HepG2 (cell line): ENCODE measurements around the gene TMEM171. TPM values are rescaled to one million over a fixed set of nuclear protein-coding genes. Genes with fewer than 3 reads are reported as not detected.

Experiments used
- ATAC-seq: fragments of 200-7000 bp; cut with Tn5 transposase; 3 replicates; pipeline ENCODE4 v1.9.1; 2020; ENCODE audit warnings: mild to moderate bottlenecking, moderate library complexity
- BruUV-seq: library from RNA; stranded (reverse); fragments of 400-500 nt; replicated peaks from 2 replicates; lab custom pipeline; 2021; lab: Mats Ljungman, UMichigan
- CTCF ChIA-PET: fragments of 300-600 bp; formaldehyde crosslinking; extraction: SDS; loops from one replicate; lab custom pipeline; 2021; ENCODE audit warnings: low total read pairs, inconsistent platforms, low intra/inter-chr PET ratio; lab: Yijun Ruan, JAX
- POLR2A ChIA-PET: fragments of 350-600 bp; sonication (Branson Sonifier 250); formaldehyde crosslinking; loops from one replicate; lab custom pipeline; 2020; ENCODE audit warnings: antibody characterized with exemption, inconsistent platforms; lab: Yijun Ruan, JAX
- DNase-seq: peaks from one replicate; pipeline ENCODE4 v3.0.0-alpha.2; 2015; ENCODE audit warnings: low spot score
- FAIRE-seq: peaks from 3 replicates; lab custom pipeline; 2011; peaks lifted over from hg19 to GRCh38; lab: Jason Lieb, UNC
- H2AFZ ChIP-seq: one replicate; pipeline ENCODE4 v1.6.1; 2011; ENCODE audit warnings: low read length, inconsistent platforms
- H3K27ac ChIP-seq: fragments of 300-600 bp; 3 replicates; pipeline ENCODE4 v1.8.0; 2011; ENCODE audit warnings: mixed run types, mild to moderate bottlenecking, mixed read lengths, low read length, inconsistent platforms; ENCODE audit not compliant: insufficient read depth; ENCODE audit errors: extremely low read length
- H3K27me3 ChIP-seq, 2 experiments: fragments of 200-600 bp in 1 of 2; 2 replicates in 1 of 2; 3 replicates in 1 of 2; pipeline versions ENCODE4 v1.6.0 to v1.8.0; 2011; ENCODE audit warnings: low read length in 2 of 2, mild to moderate bottlenecking in 2 of 2, moderate library complexity in 2 of 2, inconsistent platforms in 1 of 2; ENCODE audit not compliant: insufficient read depth in 2 of 2, control insufficient read depth in 1 of 2
- H3K36me3 ChIP-seq, 2 experiments: fragments of 200-600 bp in 1 of 2; replicated peaks in 1 of 2; 2 replicates in 1 of 2; 3 replicates in 1 of 2; pipeline versions ENCODE4 v1.5.1 to v1.8.0; 2011; ENCODE audit warnings: low read length in 2 of 2, inconsistent platforms in 1 of 2; ENCODE audit not compliant: insufficient read depth in 2 of 2, control insufficient read depth in 1 of 2
- H3K4me1 ChIP-seq: 2 replicates; pipeline ENCODE4 v1.5.1; 2012; ENCODE audit warnings: low read length, inconsistent platforms; ENCODE audit not compliant: insufficient read depth
- H3K4me2 ChIP-seq: 2 replicates; pipeline ENCODE4 v1.6.0; 2011; ENCODE audit warnings: low read depth, low read length, inconsistent platforms
- H3K4me3 ChIP-seq, 3 experiments: fragments of 200-600 bp in 1 of 3; sonication (generic), shearing (Covaris generic) in 1 of 3; replicated peaks in 1 of 3; 2 replicates each; pipeline ENCODE4 v1.5.1; 2011 to 2016; ENCODE audit warnings: low read length in 3 of 3, inconsistent platforms in 2 of 3, low read depth in 2 of 3, mild to moderate bottlenecking in 2 of 3, control low read depth in 1 of 3, mixed read lengths in 1 of 3; ENCODE audit not compliant: insufficient read depth in 1 of 3
- H3K79me2 ChIP-seq: one replicate; pipeline ENCODE4 v1.6.1; 2011; ENCODE audit warnings: low read length, inconsistent platforms; ENCODE audit not compliant: insufficient read depth
- H3K9ac ChIP-seq: 2 replicates; pipeline ENCODE4 v1.6.0; 2011; ENCODE audit warnings: mild to moderate bottlenecking, low read depth, low read length, inconsistent platforms; ENCODE audit not compliant: insufficient read depth
- H3K9me3 ChIP-seq: 2 replicates; pipeline ENCODE4 v1.5.1; 2012; ENCODE audit warnings: mild to moderate bottlenecking, low read length
- H4K20me1 ChIP-seq: 2 replicates; pipeline ENCODE4 v1.6.0; 2011; ENCODE audit warnings: inconsistent platforms, mild to moderate bottlenecking, low read length, moderate library complexity; ENCODE audit not compliant: insufficient read depth
- CCAR2 ChIP-seq: fragments of 200-400 bp; formaldehyde crosslinking; optimal IDR thresholded peaks from 2 replicates; pipeline ENCODE3; 2018; ENCODE audit warnings: low read depth, mild to moderate bottlenecking, low read length, moderate library complexity
- MIER2 ChIP-seq: IDR thresholded peaks from 2 replicates; pipeline ENCODE4 v1.6.1; 2016; ENCODE audit warnings: missing biosample characterization, missing genetic modification reagents
- TCF12 ChIP-seq, 2 experiments: fragments of 450-650 bp in 1 of 2; sonication (generic) in 1 of 2; formaldehyde crosslinking in 1 of 2; IDR thresholded peaks; 2 replicates each; pipeline versions ENCODE4 v1.6.1 to v1.8.0; 2017 to 2022; ENCODE audit warnings: antibody characterized with exemption in 1 of 2, mild to moderate bottlenecking in 1 of 2, missing genetic modification reagents in 1 of 2, moderate library complexity in 1 of 2
- ZNF543 ChIP-seq: sonication (generic); formaldehyde crosslinking; IDR thresholded peaks from 2 replicates; pipeline ENCODE4 v1.4.0; 2020; ENCODE audit warnings: mild to moderate bottlenecking, missing genetic modification reagents
- WGBS: methylation state at CpG from one replicate; pipeline ENCODE4 v1.1.6; 2017; ENCODE audit warnings: low lambda C conversion rate; 5-methylcytosine and 5-hydroxymethylcytosine counted together
- in situ Hi-C: cut with HindIII; loops from 2 replicates; pipeline ENCODE4 v1.10.0; 2017; ENCODE audit warnings: low pct_unique_long_range_greater_than_20kb; ENCODE audit not compliant: extremely low pct_ligation_motif_present
- intact Hi-C: fragments of 100-400 bp; cut with micrococcal nuclease; formaldehyde crosslinking; loops from one replicate; pipeline ENCODE4 v1.10.0; 2022; ENCODE audit not compliant: unreplicated experiment
- polyA plus RNA-seq, 8 experiments: library from polyadenylated mRNA; depleted of rRNA in 3 of 8; stranded (reverse) in 7 of 8; unstranded in 1 of 8; fragments of >200 nt; fragmentation: Illumina TruSeq in 4 of 8; extraction: Trizol in 4 of 8; gene quantifications; 2 replicates each; pipeline versions ENCODE4 v1.2.1 to v1.2.3, GENCODE V29; 2011 to 2016; ENCODE audit warnings: low read depth in 4 of 8, missing spikeins in 1 of 8, mixed read lengths in 1 of 8; ENCODE audit not compliant: insufficient read depth in 1 of 8
- total RNA-seq, 5 experiments: library from RNA; depleted of rRNA; stranded (reverse); fragments of >200 nt; fragmentation: Illumina TruSeq; extraction: Trizol; gene quantifications; 2 replicates each; pipeline ENCODE4 v1.2.3, GENCODE V29; 2016; ENCODE audit warnings: low read depth in 1 of 5
- TF ChIP-seq, protein P1 (sequence below): sonication (generic); formaldehyde crosslinking; IDR thresholded peaks from 2 replicates; pipeline ENCODE4 v1.4.0; 2020; ENCODE audit warnings: missing genetic modification reagents

Gene TMEM171
- total and polyA plus RNA-seq, 2 of the 13 experiments (the other 11 are each of a cell fraction or from before 2014, with no cell fraction given), result 0.12 TPM; not detected in 1

DNA sequence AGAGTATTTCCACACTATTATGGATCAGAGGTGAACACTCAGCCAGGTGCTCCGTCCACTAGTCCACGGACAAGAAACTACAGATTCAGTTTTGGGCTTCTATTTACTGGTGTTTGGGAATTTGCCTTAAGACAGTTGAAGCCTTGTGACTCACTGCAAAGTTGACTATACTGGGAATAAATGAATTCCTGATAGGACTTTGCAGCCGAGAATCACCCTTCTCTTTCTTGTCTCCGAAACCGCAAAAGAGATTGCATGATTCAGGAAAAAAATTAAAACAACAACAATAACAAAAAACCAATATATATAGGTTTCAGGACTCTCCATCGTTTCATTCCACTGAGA lies 716 bp downstream of the TMEM171 start:
- H3K9me3 ChIP-seq, result no peaks in the 10 kb centered on the region
- ChIA-PET CTCF (no interaction called here), POLR2A (no interaction called here)
- H4K20me1 ChIP-seq, result no peaks in the 10 kb centered on the region
- intact Hi-C loops (no loop called here), in situ Hi-C loops (no loop called here)
- H3K36me3 ChIP-seq, result no peaks in the 10 kb centered on the region
- DNase-seq (no peak), FAIRE-seq (no peak), ATAC-seq (no peak)
- H3K9ac ChIP-seq, result no peak overlapping the region
- H3K27ac ChIP-seq, result no peak overlapping the region
- no peaks in the 10 kb centered on the region for H3K79me2 ChIP-seq
- no TSS peak for BruUV-seq
- TF ChIP-seq, protein P1, sequence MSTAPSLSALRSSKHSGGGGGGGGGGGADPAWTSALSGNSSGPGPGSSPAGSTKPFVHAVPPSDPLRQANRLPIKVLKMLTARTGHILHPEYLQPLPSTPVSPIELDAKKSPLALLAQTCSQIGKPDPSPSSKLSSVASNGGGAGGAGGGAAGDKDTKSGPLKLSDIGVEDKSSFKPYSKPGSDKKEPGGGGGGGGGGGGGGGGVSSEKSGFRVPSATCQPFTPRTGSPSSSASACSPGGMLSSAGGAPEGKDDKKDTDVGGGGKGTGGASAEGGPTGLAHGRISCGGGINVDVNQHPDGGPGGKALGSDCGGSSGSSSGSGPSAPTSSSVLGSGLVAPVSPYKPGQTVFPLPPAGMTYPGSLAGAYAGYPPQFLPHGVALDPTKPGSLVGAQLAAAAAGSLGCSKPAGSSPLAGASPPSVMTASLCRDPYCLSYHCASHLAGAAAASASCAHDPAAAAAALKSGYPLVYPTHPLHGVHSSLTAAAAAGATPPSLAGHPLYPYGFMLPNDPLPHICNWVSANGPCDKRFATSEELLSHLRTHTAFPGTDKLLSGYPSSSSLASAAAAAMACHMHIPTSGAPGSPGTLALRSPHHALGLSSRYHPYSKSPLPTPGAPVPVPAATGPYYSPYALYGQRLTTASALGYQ, result no peak
- no peak for TF ChIP-seq MIER2 (CRISPR knock-in tag)
- TF ChIP-seq CCAR2, result no peak
- no peak for TF ChIP-seq ZNF543
- no peak for TF ChIP-seq TCF12 (IDR thresholded peaks at IDR 0.05)
- TF ChIP-seq TCF12 (CRISPR knock-in tag; IDR thresholded peaks at IDR 0.05), result no peak
- peaks cover 11 to 85% of the 10 kb centered on the region in 2 experiments for H3K27me3 ChIP-seq
- peak overlapping the region; percentile 64; the same call in 1 of the 2 replicates for H3K4me2 ChIP-seq
- WGBS, result 41% methylated on average over 6 of the region's 6 CpGs
- H3K4me1 ChIP-seq, result peaks cover 6% of the 10 kb centered on the region; the same call in 1 of the 2 replicates
- no peak overlapping the region for H3K4me3 ChIP-seq
- H2AFZ ChIP-seq, result no peak overlapping the region
